Measurements from ENCODE around the gene CDH18. TPM values are rescaled to one million over a fixed set of nuclear protein-coding genes. Genes with fewer than 3 reads are reported as not detected.

Gene CDH18
- polyA plus RNA-seq, 6 donors from 2014 or later, result not detected

DNA sequence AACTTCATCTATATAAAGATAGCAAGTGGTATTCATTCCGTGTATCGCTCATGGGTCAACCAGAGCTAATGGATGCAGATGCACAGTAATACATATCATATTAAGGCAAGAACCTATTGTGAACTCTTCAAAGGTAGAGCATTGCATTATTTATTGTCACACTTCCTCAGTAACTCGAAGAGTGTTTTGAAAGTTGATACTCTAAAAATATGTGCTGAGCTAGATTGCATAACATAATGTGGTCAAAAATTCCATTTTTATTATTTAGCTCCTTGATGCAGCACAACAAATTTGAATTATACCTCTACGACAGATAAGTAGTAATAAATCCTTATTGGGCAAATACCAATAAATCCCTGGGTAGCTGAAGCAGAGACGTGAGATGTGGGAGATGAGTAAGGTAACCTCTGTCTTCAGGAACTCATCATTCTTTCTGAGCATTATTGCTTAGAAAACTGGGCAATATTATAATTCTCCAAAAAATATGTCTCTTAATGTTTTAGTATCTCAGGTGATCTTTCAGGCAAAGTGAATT is 70.3 kb downstream of the CDH18 start:
- ATAC-seq (ENCODE audit: low read depth in 2 of 2), result no peak

DNA sequence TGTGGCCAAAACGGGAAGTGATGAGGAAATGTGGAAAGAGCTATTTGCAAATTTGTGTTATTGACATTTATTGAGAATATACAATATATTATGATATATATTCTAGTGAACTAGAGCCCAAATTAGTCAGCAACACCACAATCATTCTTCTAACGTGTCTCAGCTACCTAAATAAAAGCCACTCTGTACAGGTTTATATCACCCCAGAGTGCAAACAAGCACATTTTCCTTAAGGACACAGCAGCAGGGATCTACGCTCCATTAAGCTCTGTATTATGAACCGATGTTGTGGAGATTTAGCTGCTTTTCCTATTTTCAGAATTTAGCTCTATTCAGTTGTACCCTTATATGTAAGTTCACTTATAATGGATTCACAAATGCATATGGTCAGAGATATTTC is 77.9 kb downstream of the CDH18 start:
- ATAC-seq (ENCODE audit: low read depth in 2 of 2), result no peak
- no peak for DNase-seq
- Mint-ChIP-seq H3K27ac (no peak overlapping the region), H3K27me3 (no peaks in the 10 kb centered on the region), H3K4me1 (no peaks in the 10 kb centered on the region), H3K4me3 (no peak overlapping the region), H3K9me3 (peaks cover 0 to 4% (median 0%) of the 10 kb centered on the region in 7 donors), H3K36me3 (no peaks in the 10 kb centered on the region)

More for the DNA sequence above, 70.3 kb downstream of the CDH18 start:
- Mint-ChIP-seq H3K36me3 (no peaks in the 10 kb centered on the region), H3K27me3 (no peaks in the 10 kb centered on the region), H3K9me3 (peaks cover 0 to 7% (median 0%) of the 10 kb centered on the region in 7 donors), H3K27ac (no peak overlapping the region), H3K4me3 (no peak overlapping the region), H3K4me1 (no peaks in the 10 kb centered on the region)
- no peak for DNase-seq

DNA sequence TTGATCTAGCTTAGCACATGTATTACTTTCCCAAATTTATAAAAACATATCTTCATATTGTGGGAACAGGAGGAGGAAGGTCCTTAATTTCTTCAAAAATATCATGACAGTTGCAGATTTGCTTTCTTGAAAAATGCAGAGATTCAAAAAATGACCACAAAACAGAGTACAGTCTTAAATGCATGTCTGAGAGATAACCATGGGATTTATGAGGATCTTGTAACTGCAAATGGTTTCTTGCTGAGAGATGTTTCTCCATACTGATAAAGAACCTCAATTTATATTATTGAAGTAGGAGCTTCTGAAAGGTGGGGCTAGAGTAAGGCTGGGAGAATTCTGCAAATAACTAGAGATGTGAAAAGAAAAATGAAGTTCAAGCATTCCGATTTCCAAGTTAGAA is 83.2 kb downstream of the CDH18 start:
- Mint-ChIP-seq H3K27me3 (no peaks in the 10 kb centered on the region), H3K36me3 (no peaks in the 10 kb centered on the region), H3K4me1 (no peaks in the 10 kb centered on the region), H3K4me3 (no peak overlapping the region), H3K9me3 (peaks cover 0 to 2% (median 0%) of the 10 kb centered on the region in 7 donors), H3K27ac (no peak overlapping the region)
- no peak for DNase-seq
- ATAC-seq (ENCODE audit: low read depth in 2 of 2), result no peak

GRCh38 chr5:19903611-19904010 is 84.4 kb downstream of the CDH18 start:
- no peak overlapping the region for H3K4me3 Mint-ChIP-seq
- DNase-seq (no peak), ATAC-seq (ENCODE audit: low read depth in 2 of 2) (no peak)
- no peaks in the 10 kb centered on the region for H3K36me3 Mint-ChIP-seq
- H3K27ac Mint-ChIP-seq, result no peak overlapping the region
- H3K9me3 Mint-ChIP-seq, result peaks cover 0 to 4% (median 2%) of the 10 kb centered on the region in 7 donors
- H3K4me1 Mint-ChIP-seq, result no peaks in the 10 kb centered on the region
- no peaks in the 10 kb centered on the region for H3K27me3 Mint-ChIP-seq

DNA sequence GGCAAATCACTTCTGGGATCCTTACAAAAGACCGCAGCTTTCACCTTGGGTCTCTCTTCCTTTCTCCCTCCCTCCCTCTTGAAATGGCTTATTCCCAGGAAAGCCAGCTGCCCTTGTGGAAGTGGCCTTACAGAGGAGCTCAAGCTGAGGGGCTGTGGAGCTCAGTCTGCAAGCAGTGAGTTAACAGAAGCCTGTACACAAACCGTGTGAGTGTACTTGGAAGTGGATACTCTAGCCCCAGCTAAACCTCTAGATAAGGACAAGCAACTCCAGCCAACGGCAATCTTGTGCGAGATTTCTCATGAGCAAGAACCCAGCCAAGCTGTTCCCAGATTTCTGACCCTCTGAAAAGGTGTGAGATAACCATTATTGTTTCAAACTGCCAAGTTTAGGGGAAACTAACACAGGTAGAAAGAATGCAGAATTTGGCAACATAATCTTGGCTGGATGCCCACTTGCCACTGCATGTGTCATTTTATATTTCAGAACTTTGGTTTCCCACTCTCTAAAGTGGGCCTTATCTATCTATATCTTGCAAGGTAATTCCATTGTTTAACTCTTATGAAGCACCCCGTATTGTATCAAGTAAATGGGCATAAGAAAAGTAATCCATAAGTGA is 85.6 kb downstream of the CDH18 start:
- no peaks in the 10 kb centered on the region for H3K27me3 Mint-ChIP-seq
- ATAC-seq (ENCODE audit: low read depth in 2 of 2), result no peak

DNA sequence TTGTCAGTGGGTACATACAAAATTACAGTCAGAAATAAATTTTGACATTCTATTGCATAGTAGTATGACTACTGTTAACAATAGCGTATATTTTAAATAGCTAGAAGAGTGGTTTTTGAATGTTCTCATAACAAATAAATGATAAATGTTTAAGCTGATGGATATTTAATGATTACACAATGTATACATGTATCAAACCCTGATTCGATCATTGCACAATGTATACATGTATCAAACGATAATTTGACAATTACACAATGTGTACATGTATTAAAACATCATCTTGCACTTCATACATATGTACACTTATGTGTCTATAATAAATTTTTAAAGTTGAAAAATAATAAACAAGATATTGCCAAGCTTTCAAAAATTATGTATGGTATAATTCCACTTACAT is 87.7 kb downstream of the CDH18 start:
- Mint-ChIP-seq H3K27me3 (no peaks in the 10 kb centered on the region), H3K27ac (no peak overlapping the region), H3K4me3 (no peak overlapping the region), H3K36me3 (no peaks in the 10 kb centered on the region), H3K4me1 (no peaks in the 10 kb centered on the region), H3K9me3 (peaks cover 0 to 4% (median 2%) of the 10 kb centered on the region in 7 donors)
- DNase-seq, result no peak
- ATAC-seq (ENCODE audit: low read depth in 2 of 2), result no peak

More for the DNA sequence above, 85.6 kb downstream of the CDH18 start:
- Mint-ChIP-seq H3K36me3 (no peaks in the 10 kb centered on the region), H3K27ac (no peak overlapping the region), H3K9me3 (peaks cover 0 to 4% (median 2%) of the 10 kb centered on the region in 7 donors), H3K4me1 (no peaks in the 10 kb centered on the region), H3K4me3 (no peak overlapping the region)
- DNase-seq, result no peak

GRCh38 chr5:19891658-19892057 is 96.3 kb downstream of the CDH18 start:
- Mint-ChIP-seq H3K27me3 (no peaks in the 10 kb centered on the region), H3K36me3 (no peaks in the 10 kb centered on the region), H3K4me1 (no peaks in the 10 kb centered on the region), H3K27ac (no peak overlapping the region), H3K9me3 (peaks cover 0 to 2% (median 0%) of the 10 kb centered on the region in 7 donors), H3K4me3 (no peak overlapping the region)
- no peak for ATAC-seq (ENCODE audit: low read depth in 2 of 2)
- DNase-seq, result no peak

DNA sequence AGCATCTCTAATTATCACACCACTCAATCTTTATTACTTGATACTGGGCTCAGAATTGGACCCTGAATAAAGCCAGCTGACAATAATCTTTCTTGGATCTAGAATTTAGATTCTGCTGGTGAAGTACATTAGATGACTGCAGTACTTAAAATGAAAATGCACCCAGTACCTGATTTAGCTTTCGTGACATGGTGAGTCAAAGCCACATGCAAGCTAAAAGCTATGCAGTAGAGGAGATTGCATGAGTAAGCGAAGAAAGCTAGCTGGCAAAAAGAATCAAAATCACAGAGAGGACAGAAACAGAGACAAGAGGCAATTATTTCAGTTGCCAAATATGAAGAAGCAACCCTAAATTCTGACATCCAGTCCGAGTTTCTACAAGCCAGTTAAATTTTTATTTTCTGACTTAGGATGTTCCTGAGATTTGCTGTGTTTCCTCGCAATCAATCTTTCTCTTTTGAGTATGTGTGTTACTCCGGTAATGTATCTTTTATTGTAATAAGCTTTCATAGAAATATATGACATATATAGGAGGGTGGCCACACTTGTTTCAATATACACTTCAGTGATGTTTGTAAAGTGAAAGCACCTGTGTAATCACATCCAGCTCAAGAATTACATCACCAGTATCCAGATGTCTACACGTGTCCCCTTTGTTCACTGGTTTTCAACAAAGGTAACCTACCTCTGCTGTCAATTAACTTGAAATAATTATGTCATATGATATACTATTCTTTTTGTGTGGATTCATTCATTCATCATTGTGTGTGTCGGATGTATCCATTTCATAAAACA is 101.7 kb downstream of the CDH18 start:
- Mint-ChIP-seq H3K4me1 (no peaks in the 10 kb centered on the region), H3K9me3 (peaks cover 0 to 2% (median 0%) of the 10 kb centered on the region in 7 donors), H3K27me3 (no peaks in the 10 kb centered on the region), H3K27ac (no peak overlapping the region), H3K36me3 (no peaks in the 10 kb centered on the region), H3K4me3 (no peak overlapping the region)
- ATAC-seq (ENCODE audit: low read depth in 2 of 2) (no peak), DNase-seq (no peak)

- ATAC-seq (ENCODE audit: low read depth in 2 of 2), result no peak
- H3K36me3 Mint-ChIP-seq, result no peaks in the 10 kb centered on the region
- no peak overlapping the region for H3K27ac Mint-ChIP-seq
- DNase-seq, result no peak
- peaks cover 0 to 2% (median 0%) of the 10 kb centered on the region in 7 donors for H3K9me3 Mint-ChIP-seq
- H3K4me1 Mint-ChIP-seq, result no peaks in the 10 kb centered on the region
- no peak overlapping the region for H3K4me3 Mint-ChIP-seq
- H3K27me3 Mint-ChIP-seq, result no peaks in the 10 kb centered on the region
Measured at GRCh38 chr5:19885040-19885824, 102.8 kb downstream of the CDH18 start.

DNA sequence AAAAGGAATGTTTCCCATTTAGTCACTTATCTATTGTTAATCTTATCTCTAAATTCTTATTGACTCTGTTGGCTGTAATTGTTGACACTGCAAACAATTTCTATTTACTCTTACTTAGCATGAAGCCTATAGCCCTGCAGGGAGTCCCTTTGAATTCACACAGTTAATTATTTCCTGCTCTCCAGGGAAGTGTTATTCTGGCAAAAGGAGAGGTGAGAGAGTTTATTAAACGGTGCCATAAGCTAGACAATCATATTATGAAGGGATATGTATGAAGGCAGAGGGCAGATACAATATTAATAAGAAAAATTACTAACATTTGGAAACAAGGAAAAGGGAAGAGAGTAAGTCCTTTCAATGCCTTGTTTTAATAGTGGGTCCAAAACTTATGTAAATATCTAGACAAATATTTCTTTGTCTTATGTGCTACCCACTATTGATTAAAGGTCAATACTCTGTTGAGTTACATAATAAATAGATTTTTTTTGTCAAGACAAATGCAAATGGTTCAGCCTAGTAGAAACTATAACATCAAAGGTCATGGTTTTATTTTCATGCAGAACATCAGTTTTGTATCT is 107.1 kb downstream of the CDH18 start:
- no peaks in the 10 kb centered on the region for H3K27me3 Mint-ChIP-seq
- no peaks in the 10 kb centered on the region for H3K36me3 Mint-ChIP-seq
- H3K27ac Mint-ChIP-seq, result no peak overlapping the region
- H3K4me1 Mint-ChIP-seq, result no peaks in the 10 kb centered on the region
- no peak for ATAC-seq (ENCODE audit: low read depth in 2 of 2)
- peaks cover 0 to 3% (median 0%) of the 10 kb centered on the region in 7 donors for H3K9me3 Mint-ChIP-seq
- H3K4me3 Mint-ChIP-seq, result no peak overlapping the region
- no peak for DNase-seq

- DNase-seq, result no peak
- H3K4me3 Mint-ChIP-seq, result no peak overlapping the region
- no peaks in the 10 kb centered on the region for H3K4me1 Mint-ChIP-seq
- no peak overlapping the region for H3K27ac Mint-ChIP-seq
- H3K27me3 Mint-ChIP-seq, result no peaks in the 10 kb centered on the region
- no peaks in the 10 kb centered on the region for H3K36me3 Mint-ChIP-seq
- ATAC-seq (ENCODE audit: low read depth in 2 of 2), result no peak
- H3K9me3 Mint-ChIP-seq, result peaks cover 0 to 3% (median 0%) of the 10 kb centered on the region in 7 donors
Measured at GRCh38 chr5:19880458-19880857, 107.5 kb downstream of the CDH18 start.

GRCh38 chr5:19874811-19875210 is 113.2 kb downstream of the CDH18 start:
- Mint-ChIP-seq H3K36me3 (no peaks in the 10 kb centered on the region), H3K4me3 (no peak overlapping the region), H3K27ac (no peak overlapping the region), H3K9me3 (peaks cover 0 to 18% (median 6%) of the 10 kb centered on the region in 7 donors), H3K4me1 (no peaks in the 10 kb centered on the region), H3K27me3 (no peaks in the 10 kb centered on the region)
- DNase-seq, result no peak
- no peak for ATAC-seq (ENCODE audit: low read depth in 2 of 2)

- no peaks in the 10 kb centered on the region for H3K27me3 Mint-ChIP-seq
- H3K9me3 Mint-ChIP-seq, result peaks cover 0 to 15% (median 6%) of the 10 kb centered on the region in 7 donors
- ATAC-seq (ENCODE audit: low read depth in 2 of 2) (no peak), DNase-seq (no peak)
- H3K27ac Mint-ChIP-seq, result no peak overlapping the region
- H3K4me3 Mint-ChIP-seq, result no peak overlapping the region
- H3K36me3 Mint-ChIP-seq, result no peaks in the 10 kb centered on the region
- no peaks in the 10 kb centered on the region for H3K4me1 Mint-ChIP-seq
Measured at GRCh38 chr5:19866090-19866450, 121.9 kb downstream of the CDH18 start.
